ENCODE results near the gene MGAT3.

MGAT3 gene

DNA sequence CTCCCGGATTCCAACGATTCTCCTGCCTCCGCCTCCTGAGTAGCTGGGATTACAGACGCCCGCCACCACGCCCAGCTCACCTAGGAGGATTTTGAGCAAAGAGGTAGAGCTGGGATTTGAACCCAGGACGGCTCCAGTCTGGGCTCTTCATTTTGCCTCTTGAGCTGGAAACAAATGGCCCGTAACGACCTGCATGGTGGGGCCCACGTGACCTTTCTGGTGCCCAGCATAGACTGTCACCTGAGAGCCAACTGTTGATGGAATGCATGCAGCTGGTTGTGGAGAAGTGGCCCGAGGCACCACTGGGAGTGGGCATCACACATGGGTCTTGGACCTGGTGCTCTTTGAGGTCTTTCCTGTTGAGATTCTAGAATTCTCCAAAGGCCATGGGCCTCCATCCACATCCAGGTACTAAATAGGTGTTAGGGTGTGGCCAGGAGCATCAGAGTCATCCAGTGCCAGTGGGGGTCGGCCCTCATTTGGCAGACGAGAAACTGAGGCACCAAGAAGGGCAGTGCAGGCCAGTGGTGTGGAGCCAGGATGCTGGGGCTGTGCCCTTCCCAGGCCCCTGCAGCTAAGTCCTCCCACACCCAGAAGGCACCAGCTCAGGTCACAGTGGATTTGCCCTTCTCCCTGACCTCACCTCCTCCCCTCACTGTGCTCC lies 67.4 kb downstream of the MGAT3 start:
- H3K4me3 ChIP-seq (replicated peaks; ENCODE audit: insufficient read depth, low read length) = no peak overlapping the region
- DNase-seq (ENCODE audit: low read depth in 1 of 2, low spot score in 1 of 2) = peak in 1 of 2 experiments; percentile 14
- no peaks in the 10 kb centered on the region for H3K27me3 ChIP-seq (ENCODE audit: insufficient read depth, poor library complexity, severe bottlenecking)
- H3K27ac ChIP-seq (replicated peaks) = no peak overlapping the region
- TF ChIP-seq POLR2AphosphoS5 (IDR thresholded peaks at IDR 0.05; ENCODE audit: low read depth) (peak; percentile 53; the same call in 1 of the 2 replicates), CTCF (IDR thresholded peaks at IDR 0.05; ENCODE audit: insufficient read depth, low read length) (no peak)

DNA sequence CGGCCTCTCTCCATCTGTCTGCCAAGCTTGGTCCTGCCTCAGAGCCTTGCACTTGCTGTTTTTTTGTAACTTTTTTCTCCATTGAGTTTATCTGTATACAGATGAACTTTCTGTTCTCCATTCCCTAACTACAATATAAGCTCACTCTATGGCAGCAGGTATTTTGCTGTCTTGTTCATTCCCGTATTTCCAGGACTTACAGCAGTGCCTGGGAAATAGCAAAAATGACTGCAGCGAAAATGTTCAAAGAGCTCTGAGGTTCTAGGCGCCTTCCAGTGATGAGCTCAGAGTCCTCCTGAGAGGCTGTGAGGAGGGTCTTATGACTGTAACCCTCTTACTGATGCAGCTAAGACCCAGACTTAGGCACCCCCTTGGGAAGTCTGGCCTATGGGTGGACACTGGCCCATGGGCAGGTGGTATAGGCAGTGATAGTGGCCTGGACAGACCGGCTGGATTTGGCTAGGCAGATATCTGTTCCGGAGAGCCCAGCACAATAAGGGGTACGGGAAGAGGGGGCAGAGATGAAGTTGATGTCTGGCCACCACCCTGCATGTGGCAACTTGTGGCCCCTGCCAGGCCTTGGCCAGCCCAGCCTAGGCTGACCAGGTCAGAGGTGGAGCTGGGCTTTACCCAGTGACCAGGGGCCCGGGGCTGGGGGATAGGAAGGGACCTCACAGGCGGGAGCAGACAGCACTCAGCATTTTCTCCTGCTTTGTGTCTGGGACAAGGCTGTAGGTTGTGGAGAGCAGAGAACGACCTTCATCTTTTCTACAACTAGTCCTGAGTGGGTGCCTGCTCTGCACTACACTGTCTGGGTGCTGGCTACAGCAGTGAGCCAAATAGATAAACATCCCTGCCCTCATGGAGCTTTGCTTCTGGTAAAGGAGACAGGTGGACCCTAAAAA lies 68.2 kb downstream of the MGAT3 start:
- TF ChIP-seq POLR2AphosphoS5 (IDR thresholded peaks at IDR 0.05; ENCODE audit: low read depth) = peak; percentile 56; the same call in 1 of the 2 replicates
- no peak for TF ChIP-seq CTCF (IDR thresholded peaks at IDR 0.05; ENCODE audit: insufficient read depth, low read length)
- 0 out of 2 replicates have a peak overlapping the region, but pooled peaks have one; percentile 5 for H3K27ac ChIP-seq (replicated peaks)
- no peak for DNase-seq (ENCODE audit: low read depth in 1 of 2, low spot score in 1 of 2)
- H3K27me3 ChIP-seq (ENCODE audit: insufficient read depth, poor library complexity, severe bottlenecking) = no peaks in the 10 kb centered on the region
- H3K4me3 ChIP-seq (replicated peaks; ENCODE audit: insufficient read depth, low read length) = no peak overlapping the region

- Histone ChIP-seq H3K27ac (replicated peaks) (peak overlapping the region; percentile 83; the same call in 1 of the 2 replicates), H3K27me3 (ENCODE audit: insufficient read depth, poor library complexity, severe bottlenecking) (no peaks in the 10 kb centered on the region), H3K4me3 (replicated peaks; ENCODE audit: insufficient read depth, low read length) (no peak overlapping the region)
- TF ChIP-seq GABPA (IDR thresholded peaks at IDR 0.05; ENCODE audit: low read depth) = no peak
- peak; percentile 21; the same call in 1 of the 2 replicates for TF ChIP-seq POLR2AphosphoS5 (IDR thresholded peaks at IDR 0.05; ENCODE audit: low read depth)
- no peak for DNase-seq (ENCODE audit: low read depth in 1 of 2, low spot score in 1 of 2)
These were observed 68.8 kb downstream of the MGAT3 start for GRCh38 chr22:39525658-39525975.

DNA sequence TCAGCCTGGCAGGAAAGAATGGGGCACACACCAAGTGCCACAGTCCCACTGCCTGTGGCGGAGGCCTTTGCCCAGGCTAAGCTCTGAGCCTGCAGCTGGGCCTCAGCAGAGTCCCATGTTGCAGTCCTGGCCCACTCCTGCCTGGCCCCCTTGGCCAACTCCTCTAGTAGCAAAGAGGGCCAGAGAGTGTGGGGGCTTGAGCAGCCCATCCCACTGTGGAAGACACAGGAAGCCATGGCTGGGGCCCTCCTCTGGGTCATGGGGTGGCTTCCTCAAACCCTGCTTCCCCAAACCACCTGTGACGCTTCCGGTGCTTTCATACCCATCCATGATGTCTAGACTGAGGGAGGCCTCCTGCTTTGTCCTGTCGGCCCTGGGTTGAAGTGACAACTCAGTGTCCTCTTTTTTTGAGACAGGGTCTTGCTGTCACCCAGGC lies 69.9 kb downstream of the MGAT3 start:
- H3K4me3 ChIP-seq (replicated peaks; ENCODE audit: insufficient read depth, low read length) = no peak overlapping the region
- TF ChIP-seq SPI1 (IDR thresholded peaks at IDR 0.05; ENCODE audit: borderline replicate concordance, low read depth) = peak; percentile 71; the same call in 1 of the 2 replicates
- TF ChIP-seq GABPA (IDR thresholded peaks at IDR 0.05; ENCODE audit: low read depth) = no peak
- peak; percentile 10; the same call in 1 of the 2 replicates for TF ChIP-seq POLR2AphosphoS5 (IDR thresholded peaks at IDR 0.05; ENCODE audit: low read depth)
- H3K27me3 ChIP-seq (ENCODE audit: insufficient read depth, poor library complexity, severe bottlenecking) = no peaks in the 10 kb centered on the region
- DNase-seq (ENCODE audit: low read depth in 1 of 2, low spot score in 1 of 2) = peak; percentile 70 to 89
- peak overlapping the region; percentile 83 for H3K27ac ChIP-seq (replicated peaks)

DNA sequence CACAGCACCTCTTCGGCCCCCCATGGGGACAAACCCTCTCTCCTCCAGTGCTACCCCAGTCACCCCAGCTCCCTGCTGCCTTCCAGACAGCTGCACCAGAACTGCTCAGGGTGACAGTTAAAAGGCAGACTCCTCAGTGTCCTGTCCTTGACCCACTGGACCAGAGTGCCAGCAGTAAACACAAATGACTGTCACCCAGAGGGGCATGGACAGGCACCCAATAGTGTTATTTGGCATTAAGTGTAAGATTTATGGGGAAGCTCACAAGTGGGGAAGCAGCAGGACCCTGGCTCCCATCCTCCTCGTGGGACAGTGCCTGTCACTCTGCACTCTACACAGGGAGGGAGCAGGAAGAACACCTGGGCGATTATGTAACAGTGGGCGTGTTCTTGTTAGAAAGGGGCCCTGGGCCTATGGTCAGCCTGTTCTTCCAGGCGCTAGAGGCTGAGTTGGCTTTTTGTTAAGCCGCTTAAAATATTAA lies 70.7 kb downstream of the MGAT3 start:
- DNase-seq (ENCODE audit: low read depth in 1 of 2, low spot score in 1 of 2) = peak; percentile 56 to 69
- H3K4me3 ChIP-seq (replicated peaks; ENCODE audit: insufficient read depth, low read length) = no peak overlapping the region
- TF ChIP-seq POLR2AphosphoS5 (IDR thresholded peaks at IDR 0.05; ENCODE audit: low read depth) (peak; percentile 22; the same call in 1 of the 2 replicates), SPI1 (IDR thresholded peaks at IDR 0.05; ENCODE audit: borderline replicate concordance, low read depth) (no peak)
- H3K27ac ChIP-seq (replicated peaks) = peak overlapping the region; percentile 83
- no peaks in the 10 kb centered on the region for H3K27me3 ChIP-seq (ENCODE audit: insufficient read depth, poor library complexity, severe bottlenecking)

GRCh38 chr22:39528080-39528661 lies 71.4 kb downstream of the MGAT3 start:
- H3K27ac ChIP-seq (replicated peaks) = peak overlapping the region; percentile 83
- DNase-seq (ENCODE audit: low read depth in 1 of 2, low spot score in 1 of 2) = peak in 1 of 2 experiments; percentile 11
- no peak for TF ChIP-seq CTCF (IDR thresholded peaks at IDR 0.05; ENCODE audit: insufficient read depth, low read length)
- TF ChIP-seq, protein P1, sequence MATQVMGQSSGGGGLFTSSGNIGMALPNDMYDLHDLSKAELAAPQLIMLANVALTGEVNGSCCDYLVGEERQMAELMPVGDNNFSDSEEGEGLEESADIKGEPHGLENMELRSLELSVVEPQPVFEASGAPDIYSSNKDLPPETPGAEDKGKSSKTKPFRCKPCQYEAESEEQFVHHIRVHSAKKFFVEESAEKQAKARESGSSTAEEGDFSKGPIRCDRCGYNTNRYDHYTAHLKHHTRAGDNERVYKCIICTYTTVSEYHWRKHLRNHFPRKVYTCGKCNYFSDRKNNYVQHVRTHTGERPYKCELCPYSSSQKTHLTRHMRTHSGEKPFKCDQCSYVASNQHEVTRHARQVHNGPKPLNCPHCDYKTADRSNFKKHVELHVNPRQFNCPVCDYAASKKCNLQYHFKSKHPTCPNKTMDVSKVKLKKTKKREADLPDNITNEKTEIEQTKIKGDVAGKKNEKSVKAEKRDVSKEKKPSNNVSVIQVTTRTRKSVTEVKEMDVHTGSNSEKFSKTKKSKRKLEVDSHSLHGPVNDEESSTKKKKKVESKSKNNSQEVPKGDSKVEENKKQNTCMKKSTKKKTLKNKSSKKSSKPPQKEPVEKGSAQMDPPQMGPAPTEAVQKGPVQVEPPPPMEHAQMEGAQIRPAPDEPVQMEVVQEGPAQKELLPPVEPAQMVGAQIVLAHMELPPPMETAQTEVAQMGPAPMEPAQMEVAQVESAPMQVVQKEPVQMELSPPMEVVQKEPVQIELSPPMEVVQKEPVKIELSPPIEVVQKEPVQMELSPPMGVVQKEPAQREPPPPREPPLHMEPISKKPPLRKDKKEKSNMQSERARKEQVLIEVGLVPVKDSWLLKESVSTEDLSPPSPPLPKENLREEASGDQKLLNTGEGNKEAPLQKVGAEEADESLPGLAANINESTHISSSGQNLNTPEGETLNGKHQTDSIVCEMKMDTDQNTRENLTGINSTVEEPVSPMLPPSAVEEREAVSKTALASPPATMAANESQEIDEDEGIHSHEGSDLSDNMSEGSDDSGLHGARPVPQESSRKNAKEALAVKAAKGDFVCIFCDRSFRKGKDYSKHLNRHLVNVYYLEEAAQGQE (IDR thresholded peaks at IDR 0.05; ENCODE audit: insufficient replicate concordance, low read depth) = no peak
- no peak for TF ChIP-seq SPI1 (IDR thresholded peaks at IDR 0.05; ENCODE audit: borderline replicate concordance, low read depth)
- TF ChIP-seq POLR2AphosphoS5 (IDR thresholded peaks at IDR 0.05; ENCODE audit: low read depth) = no peak
- TF ChIP-seq GABPA (IDR thresholded peaks at IDR 0.05; ENCODE audit: low read depth) = no peak

More at GRCh38 chr22:39528080-39528661, 71.4 kb downstream of the MGAT3 start:
- Histone ChIP-seq H3K27me3 (ENCODE audit: insufficient read depth, poor library complexity, severe bottlenecking) (no peaks in the 10 kb centered on the region), H3K4me3 (replicated peaks; ENCODE audit: insufficient read depth, low read length) (peak overlapping the region; percentile 46)
